Omental fat pad (tissue), 4 donors: ENCODE results near the gene OLFML3. TPM values are rescaled to one million over a fixed set of nuclear protein-coding genes. Genes with fewer than 3 reads are reported as not detected.
"Not testable (repeated sequence)": the region's sequence is repeated elsewhere in the genome, so short reads cannot be mapped to it uniquely, and the experiment has no call there.

Experiments used
- ATAC-seq: fragments of 150-250 bp; one replicate; pipeline ENCODE4 v1.9.1; 2016; ENCODE audit warnings: mild to moderate bottlenecking, moderate library complexity; ENCODE audit not compliant: low FRiP score
- DNase-seq: peaks from one replicate; pipeline ENCODE4 v3.0.0-alpha.2; 2019; ENCODE audit warnings: low spot score
- total RNA-seq, 4 donors: library from RNA; depleted of rRNA; stranded (reverse); fragments of >200 nt; gene quantifications; one replicate each; pipeline ENCODE4 v1.1.0, GENCODE V29; 2016
- TF ChIP-seq, protein P1 (sequence below), 3 donors: fragments of 450-650 bp; IDR thresholded peaks; one replicate each; pipeline ENCODE4 v1.5.1; 2016 to 2017; ENCODE audit warnings: antibody characterized with exemption in 3 of 3, mild to moderate bottlenecking in 3 of 3, moderate library complexity in 2 of 3

OLFML3 gene
- total RNA-seq, 4 donors from 2014 or later = 54.4 to 173 (median 90.6) TPM

- TF ChIP-seq, protein P1, sequence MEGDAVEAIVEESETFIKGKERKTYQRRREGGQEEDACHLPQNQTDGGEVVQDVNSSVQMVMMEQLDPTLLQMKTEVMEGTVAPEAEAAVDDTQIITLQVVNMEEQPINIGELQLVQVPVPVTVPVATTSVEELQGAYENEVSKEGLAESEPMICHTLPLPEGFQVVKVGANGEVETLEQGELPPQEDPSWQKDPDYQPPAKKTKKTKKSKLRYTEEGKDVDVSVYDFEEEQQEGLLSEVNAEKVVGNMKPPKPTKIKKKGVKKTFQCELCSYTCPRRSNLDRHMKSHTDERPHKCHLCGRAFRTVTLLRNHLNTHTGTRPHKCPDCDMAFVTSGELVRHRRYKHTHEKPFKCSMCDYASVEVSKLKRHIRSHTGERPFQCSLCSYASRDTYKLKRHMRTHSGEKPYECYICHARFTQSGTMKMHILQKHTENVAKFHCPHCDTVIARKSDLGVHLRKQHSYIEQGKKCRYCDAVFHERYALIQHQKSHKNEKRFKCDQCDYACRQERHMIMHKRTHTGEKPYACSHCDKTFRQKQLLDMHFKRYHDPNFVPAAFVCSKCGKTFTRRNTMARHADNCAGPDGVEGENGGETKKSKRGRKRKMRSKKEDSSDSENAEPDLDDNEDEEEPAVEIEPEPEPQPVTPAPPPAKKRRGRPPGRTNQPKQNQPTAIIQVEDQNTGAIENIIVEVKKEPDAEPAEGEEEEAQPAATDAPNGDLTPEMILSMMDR (IDR thresholded peaks at IDR 0.05) = no peak
- ATAC-seq = no peak
These were observed 31.3 kb downstream of the OLFML3 start for GRCh38 chr1:114010433-114011184.

GRCh38 chr1:114011796-114012195, 32.5 kb downstream of the OLFML3 start:
- DNase-seq = no peak
- TF ChIP-seq, protein P1 (IDR thresholded peaks at IDR 0.05) = no peak
- no peak for ATAC-seq

More at GRCh38 chr1:114010433-114011184, 31.3 kb downstream of the OLFML3 start:
- DNase-seq = no peak

- TF ChIP-seq, protein P1 (IDR thresholded peaks at IDR 0.05) = no peak
- ATAC-seq (no peak), DNase-seq (no peak)
These were observed 35.8 kb downstream of the OLFML3 start for GRCh38 chr1:114015075-114015474.

DNA sequence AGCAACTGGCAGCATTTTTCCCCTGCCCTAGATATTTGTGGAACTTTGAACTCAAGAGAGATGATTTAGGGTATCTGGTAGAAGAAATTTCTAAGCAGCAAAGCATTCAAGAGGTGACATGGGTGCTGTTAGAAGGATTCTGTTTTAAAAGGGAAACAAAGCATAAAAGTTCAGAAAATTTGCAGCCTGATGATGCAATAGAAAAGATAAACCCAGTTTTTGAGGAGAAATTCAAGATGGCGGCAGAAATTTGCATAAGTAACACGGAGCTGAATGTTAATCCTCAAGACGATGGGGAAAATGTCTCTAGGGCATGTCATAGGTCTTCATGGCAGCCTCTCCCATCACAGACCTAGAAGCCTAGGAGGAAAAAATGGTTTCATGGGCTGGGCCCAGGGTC, 40.5 kb downstream of the OLFML3 start:
- not testable (repeated sequence) for DNase-seq

DNA sequence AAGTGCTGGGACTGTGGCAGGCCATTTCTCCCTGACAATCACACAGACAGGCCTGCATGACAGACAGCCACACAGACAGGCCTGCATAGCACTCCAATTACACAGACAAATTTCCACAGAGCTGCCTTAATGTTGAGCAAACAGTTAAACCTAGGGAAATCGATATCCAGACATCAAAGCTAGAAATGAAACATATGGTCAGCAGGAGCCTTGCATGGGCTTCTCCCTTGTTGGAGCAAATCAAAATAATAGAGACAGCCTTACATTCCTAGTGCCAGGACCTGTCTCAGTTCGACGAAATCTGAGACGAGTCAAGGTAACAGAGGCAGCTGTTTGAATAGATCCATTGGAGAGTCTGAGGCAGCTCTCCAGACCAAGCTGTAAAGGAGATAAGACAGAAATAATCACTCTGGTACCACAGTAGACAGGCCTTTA, 42.4 kb downstream of the OLFML3 start:
- no peak for DNase-seq
- TF ChIP-seq, protein P1 (IDR thresholded peaks at IDR 0.05) = no peak
- no peak for ATAC-seq

More for the DNA sequence above, 40.5 kb downstream of the OLFML3 start:
- ATAC-seq = not testable (repeated sequence)

GRCh38 chr1:114022877-114023276, 43.6 kb downstream of the OLFML3 start:
- DNase-seq = no peak
- TF ChIP-seq, protein P1 (IDR thresholded peaks at IDR 0.05) = no peak

DNA sequence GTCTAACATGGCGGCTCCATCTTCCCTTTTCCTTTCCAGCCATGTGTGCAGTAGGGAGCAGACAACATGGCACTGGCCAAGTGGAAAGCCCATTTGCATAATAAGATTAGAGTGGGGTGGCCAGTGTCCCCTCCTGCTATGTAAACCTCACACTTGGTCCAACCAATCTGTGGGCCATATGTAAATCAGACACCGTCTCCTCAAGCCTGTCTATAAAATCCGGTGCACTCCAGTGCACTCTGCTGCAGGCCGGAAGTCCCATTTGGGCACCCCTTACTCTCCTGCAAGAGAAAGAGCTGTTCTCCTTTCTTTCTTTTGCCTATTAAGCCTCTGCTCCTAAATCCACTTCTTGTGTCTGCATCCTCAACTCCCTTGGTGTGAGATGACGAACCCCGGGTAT, 44.1 kb downstream of the OLFML3 start:
- ATAC-seq = no peak
- TF ChIP-seq, protein P1 (IDR thresholded peaks at IDR 0.05) = no peak

More at GRCh38 chr1:114022877-114023276, 43.6 kb downstream of the OLFML3 start:
- no peak for ATAC-seq

More for the DNA sequence above, 44.1 kb downstream of the OLFML3 start:
- no peak for DNase-seq
